PC-3 (cell line): ENCODE measurements around the gene CYBA. TPM values are rescaled to one million over a fixed set of nuclear protein-coding genes. Genes with fewer than 3 reads are reported as not detected.
"Not testable (repeated sequence)": the region's sequence is repeated elsewhere in the genome, so short reads cannot be mapped to it uniquely, and the experiment has no call there.

ENCODE experiments used
- ATAC-seq: fragments of 200-7000 bp; cut with Tn5 transposase; 2 replicates; pipeline ENCODE4 v1.9.1; 2020; ENCODE audit warnings: mild to moderate bottlenecking, moderate library complexity
- BruUV-seq: library from RNA; stranded (reverse); fragments of 400-500 nt; replicated peaks from 2 replicates; lab custom pipeline; 2021; lab: Mats Ljungman, UMichigan
- CTCF ChIA-PET: fragments of 300-600 bp; sonication (Branson Sonifier 250); formaldehyde crosslinking; loops from one replicate; lab custom pipeline; 2022; ENCODE audit warnings: antibody characterized with exemption; lab: Charles Lee
- POLR2A ChIA-PET: fragments of 300-600 bp; sonication (Branson Sonifier 250); formaldehyde crosslinking; loops from one replicate; lab custom pipeline; 2022; ENCODE audit warnings: antibody characterized with exemption; ENCODE audit not compliant: unreplicated experiment; lab: Charles Lee
- DNase-seq: peaks from one replicate; pipeline ENCODE4 v3.0.0-alpha.2; 2015
- H2AFZ ChIP-seq: fragments of 300-600 bp; sonication (generic); 2 replicates; pipeline ENCODE4 v1.6.0; 2016; ENCODE audit warnings: antibody characterized with exemption, low read length
- H3F3A ChIP-seq: fragments of 300-600 bp; sonication (generic); one replicate; pipeline ENCODE4 v1.6.0; 2017; ENCODE audit warnings: antibody characterized with exemption, low read length, control low read depth, mild to moderate bottlenecking; ENCODE audit not compliant: unreplicated experiment
- H3K27ac ChIP-seq: fragments of 300-600 bp; sonication (generic); 2 replicates; pipeline ENCODE4 v1.5.1; 2016; ENCODE audit warnings: mild to moderate bottlenecking, low read length
- H3K27me3 ChIP-seq: fragments of 300-600 bp; sonication (generic); 2 replicates; pipeline ENCODE4 v1.6.1; 2016; ENCODE audit warnings: low read length, mixed read lengths
- H3K36me3 ChIP-seq: fragments of 300-600 bp; sonication (generic); 2 replicates; pipeline ENCODE4 v1.6.1; 2016; ENCODE audit warnings: low read depth, mixed run types, low read length, mixed read lengths
- H3K4me1 ChIP-seq: fragments of 300-600 bp; sonication (generic); 2 replicates; pipeline ENCODE4 v1.5.1; 2016; ENCODE audit warnings: low read length; ENCODE audit not compliant: insufficient read depth
- H3K4me2 ChIP-seq: fragments of 300-600 bp; sonication (generic); 2 replicates; pipeline ENCODE4 v1.6.0; 2016; ENCODE audit warnings: low read length
- H3K4me3 ChIP-seq: fragments of 300-600 bp; sonication (generic); 2 replicates; pipeline ENCODE4 v1.5.1; 2016; ENCODE audit warnings: mild to moderate bottlenecking, low read length, mixed read lengths
- H3K79me2 ChIP-seq: fragments of 300-600 bp; sonication (generic); 2 replicates; pipeline ENCODE4 v1.6.1; 2017; ENCODE audit warnings: low read length, mixed read lengths
- H3K9ac ChIP-seq: fragments of 300-600 bp; sonication (generic); 2 replicates; pipeline ENCODE4 v1.6.0; 2016; ENCODE audit warnings: mild to moderate bottlenecking, low read length
- H3K9me2 ChIP-seq: fragments of 300-600 bp; sonication (generic); replicated peaks from 2 replicates; pipeline ENCODE4 v1.6.1; 2016; ENCODE audit warnings: mixed run types, low read length, mixed read lengths
- H3K9me3 ChIP-seq: fragments of 300-600 bp; sonication (generic); 2 replicates; pipeline ENCODE4 v1.6.1; 2016; ENCODE audit warnings: low read length, mixed read lengths
- H4K20me1 ChIP-seq: fragments of 300-600 bp; sonication (generic); 2 replicates; pipeline ENCODE4 v1.6.1; 2016; ENCODE audit warnings: low read length, mixed read lengths
- EZH2 ChIP-seq: fragments of 300-600 bp; sonication (generic); IDR thresholded peaks from one replicate; pipeline ENCODE4 v1.6.1; 2017; ENCODE audit warnings: antibody characterized with exemption, mild to moderate bottlenecking, low read length; ENCODE audit not compliant: unreplicated experiment
- EZH2phosphoT487 ChIP-seq: fragments of 300-600 bp; sonication (generic); IDR thresholded peaks from 2 replicates; pipeline ENCODE4 v1.6.1; 2018; ENCODE audit warnings: mild to moderate bottlenecking, antibody characterized with exemption, low read length, borderline replicate concordance
- intact Hi-C: fragments of 100-400 bp; cut with micrococcal nuclease; formaldehyde crosslinking; loops from 2 replicates; pipeline ENCODE4 v1.9.0; 2023
- total RNA-seq: library from RNA; depleted of rRNA; stranded (reverse); fragments of >200 nt; gene quantifications from 2 replicates; pipeline ENCODE4 v1.2.3, GENCODE V29; 2014
- TF ChIP-seq, protein P1 (sequence below): fragments of 300-600 bp; sonication (generic); conservative IDR thresholded peaks from 2 replicates; pipeline ENCODE4 v1.5.1; 2017; ENCODE audit warnings: antibody characterized with exemption, low read depth, mild to moderate bottlenecking, low read length

Gene CYBA
- total RNA-seq, 1 experiment from 2014 or later = not detected

DNA sequence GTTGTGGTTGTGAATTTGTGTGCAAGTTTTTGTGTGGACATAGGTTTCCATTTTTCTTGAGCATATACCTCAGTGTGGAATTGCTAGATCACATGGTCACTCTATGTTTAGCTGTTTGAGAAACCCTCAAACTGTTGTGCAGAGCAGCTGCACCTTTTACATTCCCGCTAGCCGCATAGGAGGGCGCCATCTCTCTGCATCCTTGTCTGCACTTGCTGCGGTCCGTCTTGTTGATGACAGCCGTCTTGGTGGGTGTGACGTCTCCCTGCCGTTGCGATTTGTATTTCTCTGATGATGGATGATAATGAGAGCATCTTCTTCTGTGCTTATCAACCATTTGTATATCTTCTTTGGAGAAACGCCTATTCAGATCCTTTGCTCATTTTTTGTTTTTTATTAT, 37.6 kb downstream of the CYBA start:
- Histone ChIP-seq H3K9me2 (no peaks in the 10 kb centered on the region), H4K20me1 (no peaks in the 10 kb centered on the region), H3K4me2 (no peak overlapping the region), H3K27me3 (no peaks in the 10 kb centered on the region), H3K36me3 (peaks cover 7% of the 10 kb centered on the region; the same call in 1 of the 2 replicates), H3F3A (no peaks in the 10 kb centered on the region), H3K4me1 (no peaks in the 10 kb centered on the region), H2AFZ (no peak overlapping the region), H3K9me3 (no peaks in the 10 kb centered on the region), H3K9ac (no peak overlapping the region), H3K4me3 (no peak overlapping the region), H3K79me2 (no peaks in the 10 kb centered on the region), H3K27ac (no peak overlapping the region)
- ChIA-PET POLR2A (no interaction called here), CTCF (no interaction called here)
- ATAC-seq = no peak
- DNase-seq = no peak
- intact Hi-C loops = no loop called here
- TF ChIP-seq EZH2phosphoT487 (no peak), EZH2 (no peak)
- TF ChIP-seq, protein P1, sequence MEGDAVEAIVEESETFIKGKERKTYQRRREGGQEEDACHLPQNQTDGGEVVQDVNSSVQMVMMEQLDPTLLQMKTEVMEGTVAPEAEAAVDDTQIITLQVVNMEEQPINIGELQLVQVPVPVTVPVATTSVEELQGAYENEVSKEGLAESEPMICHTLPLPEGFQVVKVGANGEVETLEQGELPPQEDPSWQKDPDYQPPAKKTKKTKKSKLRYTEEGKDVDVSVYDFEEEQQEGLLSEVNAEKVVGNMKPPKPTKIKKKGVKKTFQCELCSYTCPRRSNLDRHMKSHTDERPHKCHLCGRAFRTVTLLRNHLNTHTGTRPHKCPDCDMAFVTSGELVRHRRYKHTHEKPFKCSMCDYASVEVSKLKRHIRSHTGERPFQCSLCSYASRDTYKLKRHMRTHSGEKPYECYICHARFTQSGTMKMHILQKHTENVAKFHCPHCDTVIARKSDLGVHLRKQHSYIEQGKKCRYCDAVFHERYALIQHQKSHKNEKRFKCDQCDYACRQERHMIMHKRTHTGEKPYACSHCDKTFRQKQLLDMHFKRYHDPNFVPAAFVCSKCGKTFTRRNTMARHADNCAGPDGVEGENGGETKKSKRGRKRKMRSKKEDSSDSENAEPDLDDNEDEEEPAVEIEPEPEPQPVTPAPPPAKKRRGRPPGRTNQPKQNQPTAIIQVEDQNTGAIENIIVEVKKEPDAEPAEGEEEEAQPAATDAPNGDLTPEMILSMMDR = no peak
- no TSS peak for BruUV-seq

DNA sequence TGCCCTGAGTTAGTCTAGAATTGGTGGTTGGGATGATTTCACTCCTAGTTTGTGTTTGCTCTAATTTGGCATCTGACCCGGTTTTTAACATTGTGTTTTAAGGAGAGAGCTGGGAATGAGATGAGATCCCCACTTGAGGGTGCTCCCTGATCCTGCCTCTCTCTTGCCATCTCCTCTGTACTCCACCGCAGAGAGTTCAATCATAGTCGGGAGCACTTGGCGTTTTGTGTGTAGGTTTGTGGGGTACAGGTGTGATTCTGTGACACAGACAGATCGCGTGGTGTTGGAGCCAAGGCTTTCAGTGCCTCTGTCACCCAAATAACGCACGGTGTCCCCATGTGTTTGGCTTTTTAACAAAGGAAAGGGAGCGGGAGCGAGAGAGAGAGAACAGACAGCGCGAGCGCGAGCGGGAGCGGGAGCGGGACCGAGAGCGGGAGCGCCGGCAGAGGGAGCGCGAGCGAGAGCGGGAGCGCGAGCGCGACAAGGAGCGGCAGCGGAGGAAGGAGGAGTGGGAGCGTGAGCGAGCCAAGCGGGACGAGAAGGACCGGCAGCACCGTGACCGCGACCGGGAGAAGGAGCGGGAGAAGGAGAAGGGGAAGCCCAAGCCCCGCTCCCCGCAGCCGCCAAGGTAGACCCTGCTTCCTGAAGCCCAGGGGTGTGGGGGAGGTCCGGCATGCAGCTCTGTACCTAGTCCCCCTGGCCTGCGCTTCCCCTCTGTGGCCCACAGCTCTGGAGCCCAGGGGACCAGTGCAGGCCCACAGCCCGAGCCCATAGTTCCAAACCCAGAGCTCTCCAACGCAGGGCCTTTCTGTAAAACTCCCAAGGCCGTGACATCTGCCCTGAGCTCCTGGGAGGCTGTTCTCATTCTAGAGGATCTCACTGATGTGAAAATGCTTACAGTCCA, 39.7 kb downstream of the CYBA start:
- peaks cover 7% of the 10 kb centered on the region; the same call in 1 of the 2 replicates for H3K36me3 ChIP-seq
- CTCF ChIA-PET = no interaction called here
- no peak overlapping the region for H3K9ac ChIP-seq
- H3F3A ChIP-seq = no peaks in the 10 kb centered on the region
- H4K20me1 ChIP-seq = no peaks in the 10 kb centered on the region
- no peaks in the 10 kb centered on the region for H3K4me1 ChIP-seq
- TF ChIP-seq EZH2 (no peak), EZH2phosphoT487 (no peak)
- TF ChIP-seq, protein P1 = no peak
- no peak for ATAC-seq
- no peak overlapping the region for H3K4me2 ChIP-seq
- no peak overlapping the region for H3K4me3 ChIP-seq
- H3K27me3 ChIP-seq = no peaks in the 10 kb centered on the region
- no peaks in the 10 kb centered on the region for H3K79me2 ChIP-seq
- no peak overlapping the region for H3K27ac ChIP-seq
- H2AFZ ChIP-seq = no peak overlapping the region
- no peaks in the 10 kb centered on the region for H3K9me3 ChIP-seq
- no peaks in the 10 kb centered on the region for H3K9me2 ChIP-seq
- intact Hi-C loops = no loop called here
- DNase-seq = no peak
- POLR2A ChIA-PET = no interaction called here
- BruUV-seq = no TSS peak

DNA sequence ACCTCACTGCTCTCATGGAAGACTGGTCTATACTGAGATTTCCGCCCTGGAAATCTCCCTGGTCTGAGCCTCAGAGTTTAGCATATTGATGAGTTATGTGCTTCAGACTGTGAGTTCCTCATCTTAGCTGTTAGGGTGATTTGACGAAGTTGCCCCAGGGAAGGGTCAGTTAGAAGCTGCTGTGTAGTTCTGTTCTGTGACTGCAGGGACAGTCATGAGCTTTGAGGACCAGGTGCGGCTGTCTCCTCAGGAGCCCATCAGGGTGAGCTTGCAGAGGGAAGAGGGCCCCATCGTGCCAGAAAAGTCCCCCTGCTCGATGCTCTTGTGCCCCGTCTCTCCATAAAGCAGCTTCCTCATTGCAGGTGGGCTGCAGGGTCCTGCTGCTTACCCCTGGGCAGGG, 40.8 kb downstream of the CYBA start:
- no peak overlapping the region for H3K4me3 ChIP-seq
- ChIA-PET POLR2A (no interaction called here), CTCF (no interaction called here)
- peaks cover 7% of the 10 kb centered on the region; the same call in 1 of the 2 replicates for H3K36me3 ChIP-seq
- H3K9me3 ChIP-seq = no peaks in the 10 kb centered on the region
- no peak for ATAC-seq
- H2AFZ ChIP-seq = no peak overlapping the region
- BruUV-seq = no TSS peak
- no peaks in the 10 kb centered on the region for H3K27me3 ChIP-seq
- H3K9ac ChIP-seq = no peak overlapping the region
- no peak overlapping the region for H3K4me2 ChIP-seq
- no peak for DNase-seq
- no peaks in the 10 kb centered on the region for H4K20me1 ChIP-seq
- H3K4me1 ChIP-seq = no peaks in the 10 kb centered on the region
- TF ChIP-seq EZH2 (no peak), EZH2phosphoT487 (no peak)
- TF ChIP-seq, protein P1 = peak; percentile 20; the same call in 1 of the 2 replicates
- H3F3A ChIP-seq = no peaks in the 10 kb centered on the region
- intact Hi-C loops = no loop called here
- no peaks in the 10 kb centered on the region for H3K9me2 ChIP-seq
- no peak overlapping the region for H3K27ac ChIP-seq
- no peaks in the 10 kb centered on the region for H3K79me2 ChIP-seq

DNA sequence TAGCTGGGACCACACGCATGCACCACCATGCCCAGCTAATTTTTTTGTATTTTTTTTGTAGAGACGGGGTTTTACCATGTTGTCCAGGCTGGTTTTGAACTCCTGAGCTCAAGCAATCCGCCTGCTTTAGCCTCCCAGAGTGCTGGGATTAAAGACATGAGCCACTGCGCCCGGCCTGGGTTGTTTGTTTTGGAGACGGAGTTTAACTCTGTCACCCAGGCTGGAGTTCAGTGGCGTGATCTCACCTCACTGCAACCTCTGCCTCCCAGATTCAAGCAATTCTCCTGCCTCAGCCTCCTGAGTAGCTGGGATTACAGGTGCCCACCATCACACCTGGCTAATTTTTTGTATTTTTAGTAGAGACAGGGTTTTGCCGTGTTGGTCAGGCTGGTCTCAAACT, 41.4 kb downstream of the CYBA start:
- H3K27ac ChIP-seq, H3K27me3 ChIP-seq, POLR2A ChIA-PET, H3K4me2 ChIP-seq, H3K4me3 ChIP-seq, ATAC-seq, intact Hi-C loops, H3K4me1 ChIP-seq, H3K79me2 ChIP-seq, BruUV-seq, CTCF ChIA-PET, H3K9me2 ChIP-seq, DNase-seq, H3K9me3 ChIP-seq, H3F3A ChIP-seq, H3K36me3 ChIP-seq, H2AFZ ChIP-seq, H3K9ac ChIP-seq, H4K20me1 ChIP-seq: not testable (repeated sequence)
